H1 (cell line): ENCODE data around the gene PRKCZ.

Experiments
- ATF3 ChIP-seq: IDR thresholded peaks from 2 replicates; pipeline ENCODE4 v1.6.1; 2011; ENCODE audit warnings: low read depth, mild to moderate bottlenecking, low read length; ENCODE audit not compliant: insufficient read depth
- EP300 ChIP-seq, 2 experiments: IDR thresholded peaks; 1 replicate in 1 of 2; 2 replicates in 1 of 2; pipeline ENCODE4 v1.6.1; 2011 to 2012; ENCODE audit warnings: low read depth in 2 of 2, low read length in 2 of 2, mild to moderate bottlenecking in 2 of 2, borderline replicate concordance in 1 of 2, inconsistent platforms in 1 of 2, moderate library complexity in 1 of 2
- GABPA ChIP-seq: IDR thresholded peaks from 2 replicates; pipeline ENCODE4 v1.6.1; 2011; ENCODE audit warnings: mild to moderate bottlenecking, low read length, moderate library complexity, borderline replicate concordance; ENCODE audit not compliant: insufficient read depth
- JUN ChIP-seq: IDR thresholded peaks from 2 replicates; pipeline ENCODE4 v1.6.1; 2011; ENCODE audit warnings: low read depth, mild to moderate bottlenecking, improper control_type of control experiment, low read length
- KDM1A ChIP-seq: fragments of 200-600, 300-600 bp; sonication (generic); IDR thresholded peaks from 2 replicates; pipeline ENCODE4 v1.7.1; 2016; ENCODE audit warnings: mild to moderate bottlenecking, low read length, borderline replicate concordance
- NRF1 ChIP-seq: IDR thresholded peaks from 2 replicates; pipeline ENCODE4 v1.6.1; 2011; ENCODE audit warnings: mild to moderate bottlenecking, low read depth, low read length, improper control_type of control experiment
- POLR2A ChIP-seq, 2 experiments: IDR thresholded peaks; 1 replicate in 1 of 2; 2 replicates in 1 of 2; pipeline ENCODE4 v1.6.1; 2011; ENCODE audit warnings: low read depth in 2 of 2, low read length in 2 of 2, mild to moderate bottlenecking in 2 of 2; ENCODE audit errors: control extremely low read depth in 1 of 2
- SRF ChIP-seq: IDR thresholded peaks from 2 replicates; pipeline ENCODE4 v1.6.1; 2011; ENCODE audit warnings: mild to moderate bottlenecking, low read depth, low read length, moderate library complexity
- USF2 ChIP-seq: IDR thresholded peaks from 2 replicates; pipeline ENCODE4 v1.6.1; 2011; ENCODE audit warnings: low read length, improper control_type of control experiment
- TF ChIP-seq, protein P1 (sequence below), 3 experiments: IDR thresholded peaks; 1 replicate in 2 of 3; 2 replicates in 1 of 3; pipeline versions ENCODE4 v1.5.1 to v1.6.1; 2011; ENCODE audit warnings: low read length in 3 of 3, mild to moderate bottlenecking in 3 of 3, inconsistent platforms in 2 of 3, low read depth in 1 of 3, moderate library complexity in 1 of 3; ENCODE audit not compliant: insufficient read depth in 1 of 3; ENCODE audit errors: control extremely low read depth in 1 of 3
- TF ChIP-seq, protein P2 (sequence below): IDR thresholded peaks from 2 replicates; pipeline ENCODE4 v1.6.1; 2012; ENCODE audit warnings: low read length, inconsistent platforms

DNA sequence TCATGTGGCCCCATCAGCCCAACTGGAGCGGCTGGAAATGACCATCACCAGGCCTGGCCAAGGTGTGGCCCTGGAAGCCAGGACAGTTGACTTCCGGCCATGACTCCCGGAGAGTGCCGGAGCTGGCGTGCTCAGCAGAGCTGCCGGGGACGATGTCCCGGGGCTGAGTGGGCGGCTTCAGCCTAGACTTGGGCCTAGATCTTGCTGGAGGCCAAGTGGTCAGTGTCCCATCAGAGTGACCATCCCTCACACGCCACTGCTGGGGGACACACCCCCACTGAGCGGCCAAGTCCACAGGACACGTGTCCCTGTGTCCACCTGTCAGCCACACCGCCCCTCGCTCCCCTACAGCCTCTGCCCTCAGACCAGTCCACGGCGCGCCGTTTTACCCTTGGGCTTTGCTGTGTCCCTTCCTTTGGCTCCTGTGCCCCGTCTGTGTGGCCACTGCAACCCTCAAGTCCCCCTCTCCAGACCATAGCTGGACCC, 140.3 kb downstream of the PRKCZ start:
- TF ChIP-seq, protein P1, sequence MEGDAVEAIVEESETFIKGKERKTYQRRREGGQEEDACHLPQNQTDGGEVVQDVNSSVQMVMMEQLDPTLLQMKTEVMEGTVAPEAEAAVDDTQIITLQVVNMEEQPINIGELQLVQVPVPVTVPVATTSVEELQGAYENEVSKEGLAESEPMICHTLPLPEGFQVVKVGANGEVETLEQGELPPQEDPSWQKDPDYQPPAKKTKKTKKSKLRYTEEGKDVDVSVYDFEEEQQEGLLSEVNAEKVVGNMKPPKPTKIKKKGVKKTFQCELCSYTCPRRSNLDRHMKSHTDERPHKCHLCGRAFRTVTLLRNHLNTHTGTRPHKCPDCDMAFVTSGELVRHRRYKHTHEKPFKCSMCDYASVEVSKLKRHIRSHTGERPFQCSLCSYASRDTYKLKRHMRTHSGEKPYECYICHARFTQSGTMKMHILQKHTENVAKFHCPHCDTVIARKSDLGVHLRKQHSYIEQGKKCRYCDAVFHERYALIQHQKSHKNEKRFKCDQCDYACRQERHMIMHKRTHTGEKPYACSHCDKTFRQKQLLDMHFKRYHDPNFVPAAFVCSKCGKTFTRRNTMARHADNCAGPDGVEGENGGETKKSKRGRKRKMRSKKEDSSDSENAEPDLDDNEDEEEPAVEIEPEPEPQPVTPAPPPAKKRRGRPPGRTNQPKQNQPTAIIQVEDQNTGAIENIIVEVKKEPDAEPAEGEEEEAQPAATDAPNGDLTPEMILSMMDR (IDR thresholded peaks at IDR 0.05; ENCODE audit: control extremely low read depth in 1 of 3, insufficient read depth in 1 of 3, low read depth in 1 of 3, low read length in 3 of 3): no peak
- 0 out of 3 replicates have a peak, but pooled peaks of 1 of the 2 experiments have one; percentile 26 for TF ChIP-seq POLR2A (IDR thresholded peaks at IDR 0.05; ENCODE audit: control extremely low read depth in 1 of 2, low read depth in 2 of 2, low read length in 2 of 2)
- TF ChIP-seq ATF3: no peak
- no peak for TF ChIP-seq GABPA
- TF ChIP-seq, protein P2, sequence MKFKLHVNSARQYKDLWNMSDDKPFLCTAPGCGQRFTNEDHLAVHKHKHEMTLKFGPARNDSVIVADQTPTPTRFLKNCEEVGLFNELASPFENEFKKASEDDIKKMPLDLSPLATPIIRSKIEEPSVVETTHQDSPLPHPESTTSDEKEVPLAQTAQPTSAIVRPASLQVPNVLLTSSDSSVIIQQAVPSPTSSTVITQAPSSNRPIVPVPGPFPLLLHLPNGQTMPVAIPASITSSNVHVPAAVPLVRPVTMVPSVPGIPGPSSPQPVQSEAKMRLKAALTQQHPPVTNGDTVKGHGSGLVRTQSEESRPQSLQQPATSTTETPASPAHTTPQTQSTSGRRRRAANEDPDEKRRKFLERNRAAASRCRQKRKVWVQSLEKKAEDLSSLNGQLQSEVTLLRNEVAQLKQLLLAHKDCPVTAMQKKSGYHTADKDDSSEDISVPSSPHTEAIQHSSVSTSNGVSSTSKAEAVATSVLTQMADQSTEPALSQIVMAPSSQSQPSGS: no peak
- TF ChIP-seq EP300 (IDR thresholded peaks at IDR 0.05; ENCODE audit: borderline replicate concordance in 1 of 2, low read depth in 2 of 2, low read length in 2 of 2): no peak
- TF ChIP-seq NRF1: no peak
- TF ChIP-seq JUN: no peak
- TF ChIP-seq SRF: no peak
- TF ChIP-seq USF2: no peak
- no peak for TF ChIP-seq KDM1A
